Measurements from ENCODE around the gene UNKL. TPM values are rescaled to one million over a fixed set of nuclear protein-coding genes. Genes with fewer than 3 reads are reported as not detected.

Gene UNKL
- total RNA-seq, 2 donors from 2014 or later, result 51.1 to 69.5 TPM

DNA sequence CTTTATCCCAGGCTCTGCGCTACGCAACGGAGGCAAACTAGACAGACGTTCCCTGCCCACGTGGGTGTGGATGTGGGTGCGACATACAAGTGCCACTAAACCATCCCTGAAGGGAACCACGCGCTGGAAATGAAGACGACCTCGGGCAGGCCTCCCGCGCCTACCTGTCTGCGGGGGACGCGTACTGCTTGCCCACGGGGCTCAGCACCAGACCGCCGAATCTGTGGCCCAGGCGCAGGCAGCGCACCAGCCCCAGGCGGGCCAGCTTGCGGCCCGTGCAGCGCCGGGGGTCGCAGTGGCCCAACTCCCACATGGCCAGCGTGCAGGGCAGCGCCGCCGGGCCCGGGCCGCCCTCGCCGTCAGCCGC lies 63.3 kb downstream of the UNKL start:
- peak overlapping the region; percentile 83 to 94 for H3K4me3 Mint-ChIP-seq
- peaks cover 38% of the 10 kb centered on the region for H3K4me1 Mint-ChIP-seq (ENCODE audit: low read depth)
- peak overlapping the region; percentile 81 for H3K27ac Mint-ChIP-seq
- no peaks in the 10 kb centered on the region for H3K27me3 Mint-ChIP-seq (ENCODE audit: low read depth)
- peak in 1 of 2 donors; percentile 16 for DNase-seq
- ATAC-seq (replicated peaks in 1 of 2), result peak; percentile 16 to 31
- no peaks in the 10 kb centered on the region for H3K36me3 Mint-ChIP-seq (ENCODE audit: insufficient read depth in 2 of 2)
- H3K9me3 Mint-ChIP-seq, result no peaks in the 10 kb centered on the region

DNA sequence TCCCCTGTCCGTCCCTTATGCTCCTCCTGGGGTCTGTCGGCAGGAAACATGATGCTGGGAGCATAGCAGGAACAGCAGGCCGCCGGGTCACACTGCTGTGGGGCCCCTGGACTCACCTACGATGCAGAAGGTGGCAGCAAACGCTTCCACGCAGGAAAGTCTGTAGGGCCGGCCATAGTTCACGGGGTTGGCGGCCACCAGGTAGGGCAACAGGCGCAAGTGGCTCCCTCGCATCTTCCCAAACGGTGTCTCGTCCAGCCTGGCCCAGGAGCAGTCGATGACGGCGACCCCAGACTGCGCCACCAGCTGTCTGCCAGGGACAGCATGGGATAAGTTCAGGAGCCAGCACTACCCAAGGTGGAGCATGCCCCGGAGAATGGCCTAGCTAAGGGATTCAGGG lies 63.8 kb downstream of the UNKL start:
- Mint-ChIP-seq H3K4me3 (peak overlapping the region; percentile 83 to 94), H3K9me3 (no peaks in the 10 kb centered on the region), H3K27me3 (ENCODE audit: low read depth) (no peaks in the 10 kb centered on the region), H3K27ac (peak overlapping the region; percentile 81), H3K4me1 (ENCODE audit: low read depth) (peaks cover 38% of the 10 kb centered on the region), H3K36me3 (ENCODE audit: insufficient read depth in 2 of 2) (no peaks in the 10 kb centered on the region)
- ATAC-seq (replicated peaks in 1 of 2) (no peak), DNase-seq (peak in 1 of 2 donors; percentile 0)

GRCh38 chr16:1349951-1350350 lies 64.6 kb downstream of the UNKL start:
- H3K27ac Mint-ChIP-seq, result no peak overlapping the region
- peak overlapping the region; percentile 51 to 94 for H3K4me3 Mint-ChIP-seq
- H3K36me3 Mint-ChIP-seq (ENCODE audit: insufficient read depth in 2 of 2), result no peaks in the 10 kb centered on the region
- peaks cover 33% of the 10 kb centered on the region for H3K4me1 Mint-ChIP-seq (ENCODE audit: low read depth)
- no peak for ATAC-seq (replicated peaks in 1 of 2)
- H3K27me3 Mint-ChIP-seq (ENCODE audit: low read depth), result no peaks in the 10 kb centered on the region
- no peaks in the 10 kb centered on the region for H3K9me3 Mint-ChIP-seq
- no peak for DNase-seq

- Mint-ChIP-seq H3K27ac (no peak overlapping the region), H3K27me3 (ENCODE audit: low read depth) (no peaks in the 10 kb centered on the region), H3K36me3 (ENCODE audit: insufficient read depth in 2 of 2) (no peaks in the 10 kb centered on the region), H3K9me3 (no peaks in the 10 kb centered on the region), H3K4me3 (no peak overlapping the region), H3K4me1 (ENCODE audit: low read depth) (peaks cover 30% of the 10 kb centered on the region)
- DNase-seq, result peak in 1 of 2 donors; percentile 0
- ATAC-seq (replicated peaks in 1 of 2), result no peak
Measured at GRCh38 chr16:1349351-1349750, 65.2 kb downstream of the UNKL start.

DNA sequence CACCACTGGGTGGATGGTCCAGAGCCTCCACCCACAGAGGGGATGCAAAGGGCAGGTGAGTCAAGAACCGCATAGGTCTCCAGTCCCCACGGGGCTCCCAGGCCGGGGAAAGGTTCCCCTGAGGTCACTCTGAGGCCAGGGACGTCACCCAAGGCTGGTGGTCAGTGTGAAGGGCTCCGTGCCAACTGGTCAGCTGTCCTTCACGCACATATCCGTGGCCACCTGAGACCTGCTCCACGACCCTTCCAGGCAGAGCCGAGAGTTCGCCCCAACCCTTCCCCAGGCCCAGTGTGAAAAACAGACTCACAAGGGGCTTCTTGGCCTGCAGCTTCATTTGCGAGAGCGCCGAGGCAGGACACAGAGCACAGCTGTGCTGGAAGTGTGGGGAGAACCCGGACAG lies 65.6 kb downstream of the UNKL start:
- DNase-seq, result no peak
- no peaks in the 10 kb centered on the region for H3K9me3 Mint-ChIP-seq
- H3K4me1 Mint-ChIP-seq (ENCODE audit: low read depth), result peaks cover 28% of the 10 kb centered on the region
- H3K36me3 Mint-ChIP-seq (ENCODE audit: insufficient read depth in 2 of 2), result no peaks in the 10 kb centered on the region
- no peaks in the 10 kb centered on the region for H3K27me3 Mint-ChIP-seq (ENCODE audit: low read depth)
- no peak overlapping the region for H3K4me3 Mint-ChIP-seq
- H3K27ac Mint-ChIP-seq, result no peak overlapping the region
- no peak for ATAC-seq (replicated peaks in 1 of 2)

DNA sequence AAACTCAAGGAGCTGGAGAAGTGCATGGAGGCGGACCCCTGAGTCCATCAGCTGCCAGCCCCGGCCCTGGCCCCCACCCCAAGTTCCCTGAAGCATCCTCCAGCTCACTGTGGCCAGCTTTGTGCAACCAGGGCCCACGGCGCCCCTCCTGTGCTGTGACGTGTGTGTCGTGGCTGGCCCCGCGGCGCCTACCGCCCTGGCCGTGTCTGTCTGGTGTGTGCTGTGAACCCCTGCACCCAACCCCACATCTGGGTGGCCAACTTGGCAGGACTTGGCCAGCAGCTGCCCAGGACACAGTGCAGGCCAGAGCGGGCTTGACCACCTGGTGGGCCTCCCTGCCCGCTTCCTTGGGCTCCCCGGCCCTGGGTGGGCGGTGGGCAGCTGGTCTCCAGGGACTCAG lies 66.1 kb downstream of the UNKL start:
- no peak overlapping the region for H3K27ac Mint-ChIP-seq
- ATAC-seq (replicated peaks in 1 of 2) (no peak), DNase-seq (no peak)
- H3K36me3 Mint-ChIP-seq (ENCODE audit: insufficient read depth in 2 of 2), result no peaks in the 10 kb centered on the region
- no peak overlapping the region for H3K4me3 Mint-ChIP-seq
- H3K27me3 Mint-ChIP-seq (ENCODE audit: low read depth), result no peaks in the 10 kb centered on the region
- H3K9me3 Mint-ChIP-seq, result no peaks in the 10 kb centered on the region
- peaks cover 25% of the 10 kb centered on the region for H3K4me1 Mint-ChIP-seq (ENCODE audit: low read depth)

DNA sequence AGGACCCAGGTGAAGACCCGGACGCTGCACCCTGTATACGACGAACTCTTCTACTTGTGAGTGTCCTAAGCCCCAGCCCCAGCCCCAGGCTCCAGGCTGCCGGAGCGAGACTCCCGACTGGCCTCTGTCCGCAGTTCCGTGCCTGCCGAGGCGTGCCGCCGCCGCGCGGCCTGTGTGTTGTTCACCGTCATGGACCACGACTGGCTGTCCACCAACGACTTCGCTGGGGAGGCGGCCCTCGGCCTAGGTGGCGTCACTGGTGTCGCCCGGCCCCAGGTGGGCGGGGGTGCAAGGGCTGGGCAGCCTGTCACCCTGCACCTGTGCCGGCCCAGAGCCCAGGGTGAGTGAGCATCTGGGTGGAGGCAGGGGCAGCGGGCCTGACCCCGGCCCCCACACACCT lies 66.5 kb downstream of the UNKL start:
- H3K27me3 Mint-ChIP-seq (ENCODE audit: low read depth), result no peaks in the 10 kb centered on the region
- peak in 1 of 2 donors; percentile 0 for DNase-seq
- H3K4me3 Mint-ChIP-seq, result no peak overlapping the region
- no peak overlapping the region for H3K27ac Mint-ChIP-seq
- no peaks in the 10 kb centered on the region for H3K9me3 Mint-ChIP-seq
- H3K4me1 Mint-ChIP-seq (ENCODE audit: low read depth), result peaks cover 25% of the 10 kb centered on the region
- H3K36me3 Mint-ChIP-seq (ENCODE audit: insufficient read depth in 2 of 2), result no peaks in the 10 kb centered on the region
- ATAC-seq (replicated peaks in 1 of 2), result no peak

GRCh38 chr16:1347286-1347855 lies 67.1 kb downstream of the UNKL start:
- no peak overlapping the region for H3K4me3 Mint-ChIP-seq
- no peaks in the 10 kb centered on the region for H3K9me3 Mint-ChIP-seq
- no peak for ATAC-seq (replicated peaks in 1 of 2)
- no peak overlapping the region for H3K27ac Mint-ChIP-seq
- H3K36me3 Mint-ChIP-seq (ENCODE audit: insufficient read depth in 2 of 2), result no peaks in the 10 kb centered on the region
- H3K4me1 Mint-ChIP-seq (ENCODE audit: low read depth), result peaks cover 25% of the 10 kb centered on the region
- DNase-seq, result peak in 1 of 2 donors; percentile 0
- H3K27me3 Mint-ChIP-seq (ENCODE audit: low read depth), result no peaks in the 10 kb centered on the region

DNA sequence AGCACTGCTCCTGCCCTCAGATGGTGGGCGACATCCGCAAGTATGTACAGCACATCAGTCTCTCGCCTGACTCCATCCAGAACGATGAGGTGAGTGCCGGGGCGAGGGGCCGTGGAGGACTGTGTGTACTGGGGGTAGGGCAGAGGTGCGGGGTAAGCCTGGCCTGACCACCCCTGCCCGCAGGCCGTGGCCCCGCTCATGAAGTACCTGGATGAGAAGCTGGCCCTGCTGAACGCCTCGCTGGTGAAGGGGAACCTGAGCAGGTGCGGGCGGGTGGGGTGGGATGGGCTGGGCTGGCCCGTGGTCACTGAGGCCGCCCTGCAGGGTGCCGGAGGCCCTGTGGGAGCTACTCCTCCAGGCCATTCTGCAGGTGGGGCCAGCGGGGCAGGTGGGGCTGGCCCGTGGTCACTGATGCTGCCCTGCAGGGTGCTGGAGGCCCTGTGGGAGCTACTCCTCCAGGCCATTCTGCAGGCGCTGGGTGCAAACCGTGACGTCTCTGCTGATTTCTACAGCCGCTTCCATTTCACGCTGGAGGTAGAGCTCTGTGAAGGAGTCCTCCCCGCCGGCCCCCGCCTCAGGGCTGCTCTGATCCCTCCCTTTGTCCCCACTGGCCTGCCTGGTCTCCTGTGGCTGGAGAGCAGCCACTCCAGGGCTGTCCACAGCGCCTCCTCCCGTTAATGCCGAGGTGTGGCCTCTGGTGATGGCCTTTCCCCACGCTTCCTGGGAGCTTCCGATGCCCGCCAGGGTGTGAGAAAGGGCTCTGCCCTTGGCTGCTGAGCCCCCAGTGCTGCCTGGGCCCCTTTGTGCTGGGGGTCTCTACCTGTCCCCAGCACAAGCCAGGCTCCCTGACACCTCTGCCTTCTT lies 67.8 kb downstream of the UNKL start:
- no peaks in the 10 kb centered on the region for H3K36me3 Mint-ChIP-seq (ENCODE audit: insufficient read depth in 2 of 2)
- no peaks in the 10 kb centered on the region for H3K27me3 Mint-ChIP-seq (ENCODE audit: low read depth)
- H3K27ac Mint-ChIP-seq, result no peak overlapping the region
- DNase-seq, result peak in 1 of 2 donors; percentile 1
- H3K4me1 Mint-ChIP-seq (ENCODE audit: low read depth), result peaks cover 28% of the 10 kb centered on the region
- H3K9me3 Mint-ChIP-seq, result no peaks in the 10 kb centered on the region
- ATAC-seq (replicated peaks in 1 of 2), result no peak
- no peak overlapping the region for H3K4me3 Mint-ChIP-seq

DNA sequence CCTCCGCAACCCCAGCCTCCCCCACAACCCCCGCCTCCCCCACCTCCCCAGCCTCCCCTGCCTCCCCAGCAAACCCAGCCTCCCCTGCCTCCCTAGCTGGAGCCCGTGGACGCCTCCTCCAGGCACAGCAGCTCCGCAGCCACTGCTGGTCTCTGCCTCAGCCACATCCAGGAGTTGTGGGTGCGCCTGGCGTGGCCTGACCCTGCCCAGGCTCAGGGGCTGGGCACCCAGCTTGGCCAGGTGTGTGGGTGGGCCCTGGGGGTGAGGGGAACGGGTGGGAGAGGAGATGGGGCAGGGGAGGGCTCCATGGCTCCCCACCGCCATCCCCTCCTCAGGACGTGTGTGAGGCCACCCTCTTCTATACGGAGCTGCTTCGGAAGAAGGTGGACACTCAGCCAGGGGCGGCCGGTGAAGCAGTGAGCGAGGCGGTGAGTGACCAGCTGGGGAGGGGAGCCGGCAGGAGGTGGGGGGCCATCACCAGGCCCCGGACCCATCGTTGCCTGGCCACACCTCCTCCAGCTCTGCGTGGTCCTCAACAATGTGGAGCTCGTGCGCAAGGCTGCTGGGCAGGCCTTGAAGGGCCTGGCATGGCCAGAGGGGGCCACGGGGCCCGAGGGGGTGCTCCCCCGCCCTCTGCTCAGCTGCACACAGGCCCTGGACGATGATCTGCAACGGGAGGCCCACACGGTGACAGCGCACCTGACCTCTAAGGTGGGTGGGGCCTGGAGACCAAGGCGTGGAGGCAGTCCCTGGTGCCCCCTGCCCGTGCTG lies 68.7 kb downstream of the UNKL start:
- Mint-ChIP-seq H3K9me3 (no peaks in the 10 kb centered on the region), H3K36me3 (ENCODE audit: insufficient read depth in 2 of 2) (no peaks in the 10 kb centered on the region), H3K4me3 (no peak overlapping the region), H3K4me1 (ENCODE audit: low read depth) (peaks cover 27% of the 10 kb centered on the region), H3K27me3 (ENCODE audit: low read depth) (no peaks in the 10 kb centered on the region), H3K27ac (no peak overlapping the region)
- DNase-seq (peak in 1 of 2 donors; percentile 0), ATAC-seq (replicated peaks in 1 of 2) (no peak)

- no peaks in the 10 kb centered on the region for H3K36me3 Mint-ChIP-seq (ENCODE audit: insufficient read depth in 2 of 2)
- DNase-seq (no peak), ATAC-seq (replicated peaks in 1 of 2) (no peak)
- no peaks in the 10 kb centered on the region for H3K9me3 Mint-ChIP-seq
- no peak overlapping the region for H3K27ac Mint-ChIP-seq
- H3K4me3 Mint-ChIP-seq, result no peak overlapping the region
- H3K4me1 Mint-ChIP-seq (ENCODE audit: low read depth), result peaks cover 20% of the 10 kb centered on the region
- H3K27me3 Mint-ChIP-seq (ENCODE audit: low read depth), result no peaks in the 10 kb centered on the region
Measured at GRCh38 chr16:1345087-1345486, 69.4 kb downstream of the UNKL start.

GRCh38 chr16:1344499-1344898 lies 70.0 kb downstream of the UNKL start:
- no peak overlapping the region for H3K27ac Mint-ChIP-seq
- no peaks in the 10 kb centered on the region for H3K36me3 Mint-ChIP-seq (ENCODE audit: insufficient read depth in 2 of 2)
- ATAC-seq (replicated peaks in 1 of 2) (no peak), DNase-seq (peak in 1 of 2 donors; percentile 0)
- no peaks in the 10 kb centered on the region for H3K9me3 Mint-ChIP-seq
- H3K27me3 Mint-ChIP-seq (ENCODE audit: low read depth), result no peaks in the 10 kb centered on the region
- H3K4me3 Mint-ChIP-seq, result no peak overlapping the region
- peaks cover 17% of the 10 kb centered on the region for H3K4me1 Mint-ChIP-seq (ENCODE audit: low read depth)

Data from activated T-cell treated with anti-CD3 and anti-CD28 coated beads, Interleukin-2, amount 50 U/mL, for 72 hours (primary cell).